ENCODE results near the gene PITPNC1.
A peak's percentile ranks its signal among the peaks of the same experiment; 100 is the strongest.

PITPNC1 gene

GRCh38 chr17:67517325-67517724 is 140.2 kb downstream of the PITPNC1 start:
- no peak for TF ChIP-seq CTCF (IDR thresholded peaks at IDR 0.05; ENCODE audit: insufficient read depth, low read length, poor library complexity, severe bottlenecking)
- Histone ChIP-seq H3K27me3 (replicated peaks; ENCODE audit: control insufficient read depth, insufficient read depth, low read length) (no peaks in the 10 kb centered on the region), H3K4me3 (replicated peaks; ENCODE audit: low read depth, low read length) (no peak overlapping the region), H3K36me3 (ENCODE audit: control insufficient read depth, insufficient read depth, low read length) (no peaks in the 10 kb centered on the region)
- DNase-seq (ENCODE audit: extremely low read depth, insufficient read length): no peak

- Histone ChIP-seq H3K36me3 (ENCODE audit: control insufficient read depth, insufficient read depth, low read length) (no peaks in the 10 kb centered on the region), H3K27me3 (replicated peaks; ENCODE audit: control insufficient read depth, insufficient read depth, low read length) (no peaks in the 10 kb centered on the region), H3K4me3 (replicated peaks; ENCODE audit: low read depth, low read length) (no peak overlapping the region)
- TF ChIP-seq CTCF (IDR thresholded peaks at IDR 0.05; ENCODE audit: insufficient read depth, low read length, poor library complexity, severe bottlenecking): no peak
- no peak for DNase-seq (ENCODE audit: extremely low read depth, insufficient read length)
These were observed 141.8 kb downstream of the PITPNC1 start for GRCh38 chr17:67518876-67519275.

GRCh38 chr17:67519801-67520251 is 142.7 kb downstream of the PITPNC1 start:
- no peak for DNase-seq (ENCODE audit: extremely low read depth, insufficient read length)
- no peak for TF ChIP-seq CTCF (IDR thresholded peaks at IDR 0.05; ENCODE audit: insufficient read depth, low read length, poor library complexity, severe bottlenecking)
- H3K36me3 ChIP-seq (ENCODE audit: control insufficient read depth, insufficient read depth, low read length): no peaks in the 10 kb centered on the region
- no peaks in the 10 kb centered on the region for H3K27me3 ChIP-seq (replicated peaks; ENCODE audit: control insufficient read depth, insufficient read depth, low read length)
- no peak overlapping the region for H3K4me3 ChIP-seq (replicated peaks; ENCODE audit: low read depth, low read length)

- no peak for DNase-seq (ENCODE audit: extremely low read depth, insufficient read length)
These were observed 143.3 kb downstream of the PITPNC1 start for GRCh38 chr17:67520252-67520906.

GRCh38 chr17:67520916-67521774 is 144.1 kb downstream of the PITPNC1 start:
- no peaks in the 10 kb centered on the region; the same call in 1 of the 2 replicates for H3K27me3 ChIP-seq (replicated peaks; ENCODE audit: control insufficient read depth, insufficient read depth, low read length)
- no peaks in the 10 kb centered on the region; the same call in 1 of the 2 replicates for H3K36me3 ChIP-seq (ENCODE audit: control insufficient read depth, insufficient read depth, low read length)
- no peak overlapping the region for H3K4me3 ChIP-seq (replicated peaks; ENCODE audit: low read depth, low read length)
- DNase-seq (ENCODE audit: extremely low read depth, insufficient read length): no peak
- TF ChIP-seq CTCF (IDR thresholded peaks at IDR 0.05; ENCODE audit: insufficient read depth, low read length, poor library complexity, severe bottlenecking): no peak

More at GRCh38 chr17:67520252-67520906, 143.3 kb downstream of the PITPNC1 start:
- no peaks in the 10 kb centered on the region for H3K36me3 ChIP-seq (ENCODE audit: control insufficient read depth, insufficient read depth, low read length)
- TF ChIP-seq CTCF (IDR thresholded peaks at IDR 0.05; ENCODE audit: insufficient read depth, low read length, poor library complexity, severe bottlenecking): no peak
- H3K27me3 ChIP-seq (replicated peaks; ENCODE audit: control insufficient read depth, insufficient read depth, low read length): no peaks in the 10 kb centered on the region
- peak overlapping the region; percentile 11 for H3K4me3 ChIP-seq (replicated peaks; ENCODE audit: low read depth, low read length)
